Heart left ventricle (tissue), 13 donors: ENCODE results near the gene CDX4.

Experiments
- CTCF ChIP-seq, 12 donors: fragments of 200-600 bp; sonication (generic) in 4 of 12; IDR thresholded peaks; one replicate each; pipeline versions ENCODE4 v1.5.0 to v1.8.0; 2018 to 2022; ENCODE audit warnings: antibody characterized with exemption in 12 of 12, mild to moderate bottlenecking in 5 of 12
- POLR2A ChIP-seq, 2 donors: fragments of 450-650 bp; IDR thresholded peaks; one replicate each; pipeline ENCODE4 v1.6.1; 2017; ENCODE audit warnings: antibody characterized with exemption in 2 of 2, mild to moderate bottlenecking in 2 of 2, moderate library complexity in 2 of 2
- donor health status: ischemic (EF 13 %, LVEDD 7.1; RV severe dilation, severe dysfunction).
- donor health status: DM: no; HTN: yes; CAD: no.
- donor health status: DM: no; HTN: no; CAD: no.
- donor health status: ischemic (EF 25% LVEDD 6.9; RV normal size, moderate dysfunction).
- donor health status: ischemic (EF 25% LVEDD 5.7; RV mildly dilated, moderate dysfunction).
- donor health status: ischemic (EF 35%, LVEDD 5.7; RV mildly dilated, moderate dysfunction).
- donor health status: nonischemic (EF 11% LVEDD 7.7; RV severe dilation, severe dysfunction).
- donor health status: DM: yes; HTN: yes; CAD: no.
- donor health status: PGD.
- donor health status: ischemic (EF 29% LVEDD 5.4; RV normal size, mild dysfunction).
- donor health status: nonischemic (EF 23%, LVEDD 6.1; RV moderate dilation, normal function).

DNA sequence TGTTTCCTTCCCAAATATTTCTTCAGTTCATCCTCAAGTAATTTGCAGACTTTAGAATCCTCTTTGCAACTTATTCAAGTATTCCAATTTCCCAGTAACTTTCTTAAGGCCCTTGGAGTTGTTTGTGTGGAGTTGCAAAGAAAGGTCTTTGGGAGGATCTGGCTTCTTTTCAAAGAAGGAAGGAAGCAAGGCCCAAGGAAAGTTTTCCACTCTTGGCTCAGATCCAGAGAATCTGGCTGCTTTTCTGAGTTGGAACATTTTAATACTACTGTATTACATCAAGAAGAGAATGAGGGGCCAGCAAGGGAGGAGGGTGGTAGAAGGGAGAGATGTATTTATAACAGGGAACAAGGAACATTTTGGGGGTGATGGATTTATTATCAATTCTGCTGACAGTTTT lies 10.5 kb downstream of the CDX4 start:
- TF ChIP-seq CTCF (IDR thresholded peaks at IDR 0.05): no peak
- no peak for TF ChIP-seq POLR2A (IDR thresholded peaks at IDR 0.05)
